Skeletal muscle satellite cell (primary cell): ENCODE data around the gene LIAS.
"Not testable (repeated sequence)": the region's sequence is repeated elsewhere in the genome, so short reads cannot be mapped to it uniquely, and the experiment has no call there.

Experiments
- H3K27me3 ChIP-seq: 2 replicates; pipeline ENCODE4 v1.7.0; 2013; ENCODE audit warnings: low read length; ENCODE audit not compliant: control insufficient read depth, insufficient read depth
- H3K36me3 ChIP-seq: 2 replicates; pipeline ENCODE4 v1.7.0; 2013; ENCODE audit warnings: mild to moderate bottlenecking, control low read depth, low read length; ENCODE audit not compliant: insufficient read depth
- H3K4me1 ChIP-seq: 2 replicates; pipeline ENCODE4 v1.7.0; 2013; ENCODE audit warnings: low read length; ENCODE audit not compliant: control insufficient read depth, insufficient read depth
- H3K4me2 ChIP-seq: 2 replicates; pipeline ENCODE4 v1.7.0; 2013; ENCODE audit warnings: mild to moderate bottlenecking, low read length
- H3K4me3 ChIP-seq: 2 replicates; pipeline ENCODE4 v1.7.0; 2013; ENCODE audit warnings: low read length
- H3K9ac ChIP-seq: 2 replicates; pipeline ENCODE4 v1.7.0; 2013; ENCODE audit warnings: mild to moderate bottlenecking, low read depth, low read length, moderate library complexity
- H3K9me3 ChIP-seq: replicated peaks from 2 replicates; pipeline ENCODE4 v1.7.0; 2013; ENCODE audit warnings: mild to moderate bottlenecking, control low read depth, low read length

The LIAS gene

GRCh38 chr4:39480902-39481695, 22.2 kb downstream of the LIAS start:
- Histone ChIP-seq H3K9me3 (no peaks in the 10 kb centered on the region), H3K27me3 (no peaks in the 10 kb centered on the region), H3K4me2 (no peak overlapping the region), H3K4me3 (no peak overlapping the region), H3K36me3 (no peaks in the 10 kb centered on the region), H3K9ac (no peak overlapping the region), H3K4me1 (peaks cover 6% of the 10 kb centered on the region)

GRCh38 chr4:39484582-39485272, 25.9 kb downstream of the LIAS start:
- Histone ChIP-seq H3K4me3 (no peak overlapping the region), H3K9me3 (no peaks in the 10 kb centered on the region), H3K4me1 (no peaks in the 10 kb centered on the region), H3K36me3 (no peaks in the 10 kb centered on the region), H3K4me2 (no peak overlapping the region), H3K27me3 (no peaks in the 10 kb centered on the region), H3K9ac (no peak overlapping the region)

GRCh38 chr4:39486221-39486804, 27.5 kb downstream of the LIAS start:
- Histone ChIP-seq H3K9ac (no peak overlapping the region), H3K4me2 (no peak overlapping the region), H3K27me3 (no peaks in the 10 kb centered on the region), H3K4me1 (no peaks in the 10 kb centered on the region), H3K4me3 (no peak overlapping the region), H3K36me3 (no peaks in the 10 kb centered on the region), H3K9me3 (no peaks in the 10 kb centered on the region)

GRCh38 chr4:39490322-39490721, 31.5 kb downstream of the LIAS start:
- Histone ChIP-seq H3K4me2 (no peak overlapping the region), H3K9ac (no peak overlapping the region), H3K4me1 (no peaks in the 10 kb centered on the region), H3K36me3 (no peaks in the 10 kb centered on the region), H3K9me3 (no peaks in the 10 kb centered on the region), H3K4me3 (no peak overlapping the region), H3K27me3 (no peaks in the 10 kb centered on the region)

- Histone ChIP-seq H3K4me1 (no peaks in the 10 kb centered on the region), H3K4me3 (no peak overlapping the region), H3K9ac (no peak overlapping the region), H3K36me3 (peaks cover 20% of the 10 kb centered on the region), H3K27me3 (no peaks in the 10 kb centered on the region), H3K9me3 (no peaks in the 10 kb centered on the region), H3K4me2 (no peak overlapping the region)
Measured at GRCh38 chr4:39494354-39494753, 35.5 kb downstream of the LIAS start.

GRCh38 chr4:39495446-39496213, 36.8 kb downstream of the LIAS start:
- Histone ChIP-seq H3K36me3 (peaks cover 29% of the 10 kb centered on the region), H3K9me3 (no peaks in the 10 kb centered on the region), H3K27me3 (no peaks in the 10 kb centered on the region), H3K4me1 (no peaks in the 10 kb centered on the region), H3K4me3 (no peak overlapping the region), H3K9ac (no peak overlapping the region), H3K4me2 (no peak overlapping the region)

GRCh38 chr4:39497909-39498726, 39.3 kb downstream of the LIAS start:
- no peak overlapping the region for H3K4me3 ChIP-seq
- peaks cover 42% of the 10 kb centered on the region for H3K36me3 ChIP-seq
- no peak overlapping the region for H3K9ac ChIP-seq
- no peaks in the 10 kb centered on the region for H3K9me3 ChIP-seq
- H3K4me1 ChIP-seq = peaks cover 16% of the 10 kb centered on the region
- no peaks in the 10 kb centered on the region for H3K27me3 ChIP-seq
- H3K4me2 ChIP-seq = no peak overlapping the region

- Histone ChIP-seq H3K36me3 (peaks cover 48% of the 10 kb centered on the region), H3K4me1 (peaks cover 19% of the 10 kb centered on the region), H3K9me3 (no peaks in the 10 kb centered on the region), H3K9ac (no peak overlapping the region), H3K4me2 (no peak overlapping the region), H3K4me3 (no peak overlapping the region), H3K27me3 (no peaks in the 10 kb centered on the region)
Measured at GRCh38 chr4:39498727-39499020, 39.8 kb downstream of the LIAS start.

- peaks cover 19% of the 10 kb centered on the region for H3K4me1 ChIP-seq
- H3K4me2 ChIP-seq = peak overlapping the region; percentile 65
- peak overlapping the region; percentile 83 for H3K9ac ChIP-seq
- no peaks in the 10 kb centered on the region for H3K27me3 ChIP-seq
- no peak overlapping the region for H3K4me3 ChIP-seq
- H3K9me3 ChIP-seq = no peaks in the 10 kb centered on the region
- peaks cover 80% of the 10 kb centered on the region for H3K36me3 ChIP-seq
Measured at GRCh38 chr4:39502019-39502663, 43.3 kb downstream of the LIAS start.

GRCh38 chr4:39502664-39503035, 43.8 kb downstream of the LIAS start:
- H3K9me3 ChIP-seq, H3K27me3 ChIP-seq, H3K4me3 ChIP-seq: not testable (repeated sequence)
- peaks cover 19% of the 10 kb centered on the region for H3K4me1 ChIP-seq
- peaks cover 82% of the 10 kb centered on the region for H3K36me3 ChIP-seq
- H3K9ac ChIP-seq = peak overlapping the region; percentile 75
- peak overlapping the region; percentile 27 for H3K4me2 ChIP-seq
